Neural cell (in vitro differentiated cells): ENCODE results near the gene ATP13A5. TPM values are rescaled to one million over a fixed set of nuclear protein-coding genes. Genes with fewer than 3 reads are reported as not detected.

Experiments used
- H2AFZ ChIP-seq: fragments of 200-600, 300-800 bp; sonication (generic), shearing (Covaris generic); 2 replicates; pipeline ENCODE4 v1.6.0; 2014; ENCODE audit warnings: low read depth, mild to moderate bottlenecking, antibody characterized with exemption, low read length, moderate library complexity
- H3F3A ChIP-seq: fragments of 200-600 bp; shearing (Covaris generic); 2 replicates; pipeline ENCODE4 v1.6.1; 2016; ENCODE audit warnings: mild to moderate bottlenecking, moderate library complexity, mixed read lengths, antibody characterized with exemption, low read length; ENCODE audit not compliant: insufficient read depth, poor library complexity, severe bottlenecking
- H3K27ac ChIP-seq: fragments of 200-600, 300-800 bp; sonication (generic), shearing (Covaris generic); 2 replicates; pipeline ENCODE4 v1.5.1; 2014; ENCODE audit warnings: mild to moderate bottlenecking, low read length, moderate library complexity
- H3K27me3 ChIP-seq: fragments of 300-800, 200-600 bp; sonication (generic), shearing (Covaris generic); 2 replicates; pipeline ENCODE4 v1.6.0; 2014; ENCODE audit warnings: mild to moderate bottlenecking, low read depth, low read length, moderate library complexity; ENCODE audit not compliant: insufficient read depth
- H3K36me3 ChIP-seq: fragments of 300-800, 200-600 bp; sonication (generic), shearing (Covaris generic); 2 replicates; pipeline ENCODE4 v1.5.1; 2014; ENCODE audit warnings: mild to moderate bottlenecking, antibody characterized with exemption, low read length, moderate library complexity; ENCODE audit not compliant: insufficient read depth
- H3K4me2 ChIP-seq: fragments of 300-800, 200-600 bp; sonication (generic), shearing (Covaris generic); 2 replicates; pipeline ENCODE4 v1.6.0; 2014; ENCODE audit warnings: mild to moderate bottlenecking, low read length
- H3K4me3 ChIP-seq: fragments of 300-800, 200-600 bp; sonication (generic), shearing (Covaris generic); 2 replicates; pipeline ENCODE4 v1.5.1; 2014; ENCODE audit warnings: mild to moderate bottlenecking, low read length, moderate library complexity
- H3K79me2 ChIP-seq: fragments of 200-600 bp; shearing (Covaris generic); replicated peaks from 2 replicates; pipeline ENCODE4 v1.6.0; 2014; ENCODE audit warnings: mild to moderate bottlenecking, low read length, moderate library complexity; ENCODE audit not compliant: insufficient read depth
- H3K9ac ChIP-seq: fragments of 300-800, 200-600 bp; sonication (generic), shearing (Covaris generic); 2 replicates; pipeline ENCODE4 v1.6.1; 2016; ENCODE audit warnings: mild to moderate bottlenecking, low read length, mixed read lengths
- H3K9me2 ChIP-seq: fragments of 200-600 bp; shearing (Covaris generic); 2 replicates; pipeline ENCODE4 v1.6.1; 2016; ENCODE audit warnings: mild to moderate bottlenecking, low read length, mixed read lengths; ENCODE audit not compliant: insufficient read depth
- H3K9me3 ChIP-seq: fragments of 200-600, 300-800 bp; sonication (generic), shearing (Covaris generic); 2 replicates; pipeline ENCODE4 v1.6.1; 2016; ENCODE audit warnings: mild to moderate bottlenecking, mixed run types, low read length, moderate library complexity, mixed read lengths
- H4K20me1 ChIP-seq: fragments of 200-600 bp; shearing (Covaris generic); 2 replicates; pipeline ENCODE4 v1.6.1; 2016; ENCODE audit warnings: mild to moderate bottlenecking, mixed run types; ENCODE audit not compliant: insufficient read depth
- EP300 ChIP-seq: fragments of 450-650 bp; conservative IDR thresholded peaks from 2 replicates; pipeline ENCODE4 v1.6.1; 2014; ENCODE audit warnings: antibody characterized with exemption, mild to moderate bottlenecking, moderate library complexity; ENCODE audit not compliant: poor library complexity, severe bottlenecking
- EZH2 ChIP-seq: fragments of 200-600, 300-800 bp; shearing (Covaris generic), sonication (generic); IDR thresholded peaks from 2 replicates; pipeline ENCODE4 v1.6.1; 2014; ENCODE audit warnings: antibody characterized with exemption, low read length, borderline replicate concordance, mild to moderate bottlenecking; ENCODE audit not compliant: insufficient read depth, poor library complexity, severe bottlenecking
- MXI1 ChIP-seq: fragments of 450-650 bp; conservative IDR thresholded peaks from 2 replicates; pipeline ENCODE4 v1.6.1; 2014; ENCODE audit warnings: antibody characterized with exemption, mild to moderate bottlenecking; ENCODE audit not compliant: poor library complexity, severe bottlenecking
- POLR2AphosphoS5 ChIP-seq: IDR thresholded peaks from 2 replicates; pipeline ENCODE4 v1.6.1; 2012
- RAD21 ChIP-seq: fragments of 450-650 bp; conservative IDR thresholded peaks from 2 replicates; pipeline ENCODE4 v1.6.1; 2014; ENCODE audit warnings: antibody characterized with exemption, mild to moderate bottlenecking, moderate library complexity
- SMC3 ChIP-seq: fragments of 450-650 bp; conservative IDR thresholded peaks from 2 replicates; pipeline ENCODE4 v1.6.1; 2014; ENCODE audit warnings: antibody characterized with exemption, mild to moderate bottlenecking, moderate library complexity; ENCODE audit not compliant: poor library complexity
- TAF1 ChIP-seq: IDR thresholded peaks from 2 replicates; pipeline ENCODE4 v1.6.1; 2012; ENCODE audit warnings: low read depth
- polyA plus RNA-seq: library from polyadenylated mRNA; depleted of rRNA; stranded (reverse); fragments of >200 nt; gene quantifications from 2 replicates; pipeline ENCODE4 v1.2.3, GENCODE V29; 2014
- TF ChIP-seq, protein P1 (sequence below): IDR thresholded peaks from 2 replicates; pipeline ENCODE4 v1.6.1; 2012; ENCODE audit warnings: borderline replicate concordance
- TF ChIP-seq, protein P2 (sequence below): fragments of 450-650 bp; IDR thresholded peaks from 2 replicates; pipeline ENCODE4 v1.5.1; 2014; ENCODE audit warnings: antibody characterized with exemption, mild to moderate bottlenecking, moderate library complexity; ENCODE audit not compliant: poor library complexity, severe bottlenecking

The ATP13A5 gene
- polyA plus RNA-seq, 1 donor from 2014 or later = 0.28 TPM

DNA sequence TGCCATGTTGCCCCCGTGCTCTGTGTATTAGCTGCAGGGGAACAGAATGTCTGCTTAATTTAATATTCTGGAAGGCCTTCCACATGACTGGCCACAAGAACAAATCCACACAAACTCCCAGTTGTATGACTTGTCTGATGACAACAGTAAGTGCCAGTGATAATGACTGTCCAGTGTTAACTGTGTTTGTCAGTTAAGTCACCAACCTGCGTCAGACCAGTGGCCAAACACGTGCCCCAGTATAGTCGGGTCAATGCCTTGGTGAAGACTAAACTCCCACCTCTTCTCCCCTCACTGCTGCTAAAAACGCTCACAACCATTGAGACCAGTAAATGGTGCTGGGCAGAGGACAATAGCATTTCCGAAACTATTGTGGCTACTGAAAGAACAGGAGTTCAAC lies 9.8 kb upstream of the ATP13A5 start:
- Histone ChIP-seq H4K20me1 (no peaks in the 10 kb centered on the region), H2AFZ (no peak overlapping the region), H3K36me3 (no peaks in the 10 kb centered on the region), H3K9ac (no peak overlapping the region), H3K27ac (no peak overlapping the region), H3K4me2 (no peak overlapping the region), H3F3A (no peaks in the 10 kb centered on the region), H3K9me2 (no peaks in the 10 kb centered on the region), H3K4me3 (no peak overlapping the region), H3K9me3 (no peaks in the 10 kb centered on the region), H3K79me2 (no peaks in the 10 kb centered on the region), H3K27me3 (no peaks in the 10 kb centered on the region)
- TF ChIP-seq TAF1 (no peak), POLR2AphosphoS5 (no peak), EP300 (no peak), EZH2 (no peak), RAD21 (no peak), SMC3 (no peak), MXI1 (no peak)
- TF ChIP-seq, protein P1, sequence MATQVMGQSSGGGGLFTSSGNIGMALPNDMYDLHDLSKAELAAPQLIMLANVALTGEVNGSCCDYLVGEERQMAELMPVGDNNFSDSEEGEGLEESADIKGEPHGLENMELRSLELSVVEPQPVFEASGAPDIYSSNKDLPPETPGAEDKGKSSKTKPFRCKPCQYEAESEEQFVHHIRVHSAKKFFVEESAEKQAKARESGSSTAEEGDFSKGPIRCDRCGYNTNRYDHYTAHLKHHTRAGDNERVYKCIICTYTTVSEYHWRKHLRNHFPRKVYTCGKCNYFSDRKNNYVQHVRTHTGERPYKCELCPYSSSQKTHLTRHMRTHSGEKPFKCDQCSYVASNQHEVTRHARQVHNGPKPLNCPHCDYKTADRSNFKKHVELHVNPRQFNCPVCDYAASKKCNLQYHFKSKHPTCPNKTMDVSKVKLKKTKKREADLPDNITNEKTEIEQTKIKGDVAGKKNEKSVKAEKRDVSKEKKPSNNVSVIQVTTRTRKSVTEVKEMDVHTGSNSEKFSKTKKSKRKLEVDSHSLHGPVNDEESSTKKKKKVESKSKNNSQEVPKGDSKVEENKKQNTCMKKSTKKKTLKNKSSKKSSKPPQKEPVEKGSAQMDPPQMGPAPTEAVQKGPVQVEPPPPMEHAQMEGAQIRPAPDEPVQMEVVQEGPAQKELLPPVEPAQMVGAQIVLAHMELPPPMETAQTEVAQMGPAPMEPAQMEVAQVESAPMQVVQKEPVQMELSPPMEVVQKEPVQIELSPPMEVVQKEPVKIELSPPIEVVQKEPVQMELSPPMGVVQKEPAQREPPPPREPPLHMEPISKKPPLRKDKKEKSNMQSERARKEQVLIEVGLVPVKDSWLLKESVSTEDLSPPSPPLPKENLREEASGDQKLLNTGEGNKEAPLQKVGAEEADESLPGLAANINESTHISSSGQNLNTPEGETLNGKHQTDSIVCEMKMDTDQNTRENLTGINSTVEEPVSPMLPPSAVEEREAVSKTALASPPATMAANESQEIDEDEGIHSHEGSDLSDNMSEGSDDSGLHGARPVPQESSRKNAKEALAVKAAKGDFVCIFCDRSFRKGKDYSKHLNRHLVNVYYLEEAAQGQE = no peak
- TF ChIP-seq, protein P2, sequence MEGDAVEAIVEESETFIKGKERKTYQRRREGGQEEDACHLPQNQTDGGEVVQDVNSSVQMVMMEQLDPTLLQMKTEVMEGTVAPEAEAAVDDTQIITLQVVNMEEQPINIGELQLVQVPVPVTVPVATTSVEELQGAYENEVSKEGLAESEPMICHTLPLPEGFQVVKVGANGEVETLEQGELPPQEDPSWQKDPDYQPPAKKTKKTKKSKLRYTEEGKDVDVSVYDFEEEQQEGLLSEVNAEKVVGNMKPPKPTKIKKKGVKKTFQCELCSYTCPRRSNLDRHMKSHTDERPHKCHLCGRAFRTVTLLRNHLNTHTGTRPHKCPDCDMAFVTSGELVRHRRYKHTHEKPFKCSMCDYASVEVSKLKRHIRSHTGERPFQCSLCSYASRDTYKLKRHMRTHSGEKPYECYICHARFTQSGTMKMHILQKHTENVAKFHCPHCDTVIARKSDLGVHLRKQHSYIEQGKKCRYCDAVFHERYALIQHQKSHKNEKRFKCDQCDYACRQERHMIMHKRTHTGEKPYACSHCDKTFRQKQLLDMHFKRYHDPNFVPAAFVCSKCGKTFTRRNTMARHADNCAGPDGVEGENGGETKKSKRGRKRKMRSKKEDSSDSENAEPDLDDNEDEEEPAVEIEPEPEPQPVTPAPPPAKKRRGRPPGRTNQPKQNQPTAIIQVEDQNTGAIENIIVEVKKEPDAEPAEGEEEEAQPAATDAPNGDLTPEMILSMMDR = no peak

DNA sequence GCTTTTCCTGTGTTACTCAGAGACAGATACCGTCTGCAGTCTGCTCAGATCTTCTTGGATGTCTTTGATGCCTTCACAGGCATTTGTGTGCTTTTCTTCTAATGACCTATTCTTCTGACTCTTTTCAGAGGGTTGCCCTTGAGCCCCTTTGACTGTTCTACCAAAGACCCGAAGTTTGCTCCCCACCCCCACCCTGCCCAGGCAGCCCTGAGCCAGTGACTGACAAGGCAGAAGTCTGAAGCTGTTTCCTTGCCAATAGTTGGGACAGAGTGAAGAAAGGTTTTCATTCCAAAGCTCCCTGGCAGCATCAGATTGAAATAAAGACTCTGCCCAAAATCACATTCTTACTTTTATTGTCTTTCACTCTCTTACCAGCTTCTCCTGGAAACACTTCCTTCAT lies 9.0 kb upstream of the ATP13A5 start:
- H3K9me2 ChIP-seq = no peaks in the 10 kb centered on the region
- H3K36me3 ChIP-seq = no peaks in the 10 kb centered on the region
- no peaks in the 10 kb centered on the region for H3K79me2 ChIP-seq
- no peak for TF ChIP-seq RAD21
- no peak for TF ChIP-seq MXI1
- TF ChIP-seq, protein P2 = no peak
- TF ChIP-seq EP300 = no peak
- TF ChIP-seq TAF1 = no peak
- no peak for TF ChIP-seq EZH2
- no peak for TF ChIP-seq SMC3
- TF ChIP-seq, protein P1 = no peak
- TF ChIP-seq POLR2AphosphoS5 = no peak
- H3K4me3 ChIP-seq = no peak overlapping the region
- H3K27me3 ChIP-seq = no peaks in the 10 kb centered on the region
- no peak overlapping the region for H3K9ac ChIP-seq
- H4K20me1 ChIP-seq = no peaks in the 10 kb centered on the region
- no peaks in the 10 kb centered on the region for H3F3A ChIP-seq
- H2AFZ ChIP-seq = no peak overlapping the region
- no peak overlapping the region for H3K4me2 ChIP-seq
- H3K9me3 ChIP-seq = no peaks in the 10 kb centered on the region
- no peak overlapping the region for H3K27ac ChIP-seq
